Measurements from ENCODE around the gene CDKL4. TPM values are rescaled to one million over a fixed set of nuclear protein-coding genes. Genes with fewer than 3 reads are reported as not detected.

The CDKL4 gene
- total and polyA plus RNA-seq, 2 donors (not counting 1 experiment from before 2014, with no cell fraction given): 0.18 to 3.0 TPM

DNA sequence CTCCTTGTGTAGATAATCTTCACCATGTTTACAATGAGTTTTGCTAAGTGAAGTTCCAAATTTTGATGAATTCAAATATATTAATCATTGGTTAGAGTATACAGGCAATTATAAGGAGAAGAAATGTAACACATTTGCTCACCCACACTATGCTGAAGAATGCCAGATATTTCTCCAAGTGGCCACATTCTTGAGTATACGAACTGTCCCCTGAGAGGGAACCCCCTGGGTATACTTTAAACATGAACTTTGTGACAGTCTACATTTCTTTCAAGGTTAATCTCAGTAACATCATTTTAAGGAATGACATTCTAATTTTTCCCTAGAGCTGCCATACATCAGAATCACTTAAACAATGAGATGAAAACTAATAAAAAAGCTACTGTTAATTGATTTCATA is 39.8 kb upstream of the CDKL4 start:
- Histone ChIP-seq H3K27ac (ENCODE audit: insufficient read depth, low read length) (no peak overlapping the region), H3K4me1 (ENCODE audit: control insufficient read depth, extremely low read depth, insufficient read depth, low read length) (no peaks in the 10 kb centered on the region), H3K36me3 (ENCODE audit: control insufficient read depth, insufficient read depth, low read length) (peaks cover 3% of the 10 kb centered on the region), H3K27me3 (ENCODE audit: control insufficient read depth, insufficient read depth, low read length) (no peaks in the 10 kb centered on the region), H3K79me2 (ENCODE audit: control insufficient read depth, insufficient read depth, low read length) (no peaks in the 10 kb centered on the region), H4K20me1 (ENCODE audit: control insufficient read depth, extremely low read depth, insufficient read depth, low read length) (no peaks in the 10 kb centered on the region), H2AFZ (ENCODE audit: low read length) (no peak overlapping the region), H3K4me3 (replicated peaks in 1 of 4; ENCODE audit: control extremely low read depth in 1 of 4, insufficient read depth in 1 of 4, low read depth in 3 of 4, low read length in 4 of 4) (no peak overlapping the region), H3K9me3 (ENCODE audit: control insufficient read depth, insufficient read depth, low read depth, low read length) (no peaks in the 10 kb centered on the region), H3K9ac (ENCODE audit: insufficient read depth, low read length) (no peak overlapping the region), H3K4me2 (ENCODE audit: extremely low read depth, insufficient read depth, low read length) (no peak overlapping the region)
- TF ChIP-seq EZH2 (IDR thresholded peaks at IDR 0.05; ENCODE audit: low read length, missing control alignments) (no peak), CTCF (conservative IDR thresholded peaks at IDR 0.05 in 1 of 2, IDR thresholded peaks at IDR 0.05 in 1 of 2; ENCODE audit: low read depth in 1 of 2, low read length in 2 of 2) (no peak)
- DNase-seq (ENCODE audit: low read depth in 2 of 2): no peak

GRCh38 chr2:39281391-39281790 is 37.6 kb upstream of the CDKL4 start:
- H3K9me3 ChIP-seq (ENCODE audit: control insufficient read depth, insufficient read depth, low read depth, low read length): no peaks in the 10 kb centered on the region
- H3K9ac ChIP-seq (ENCODE audit: insufficient read depth, low read length): no peak overlapping the region
- no peaks in the 10 kb centered on the region for H4K20me1 ChIP-seq (ENCODE audit: control insufficient read depth, extremely low read depth, insufficient read depth, low read length)
- DNase-seq (ENCODE audit: low read depth in 2 of 2): no peak
- no peaks in the 10 kb centered on the region for H3K79me2 ChIP-seq (ENCODE audit: control insufficient read depth, insufficient read depth, low read length)
- no peak overlapping the region for H3K4me3 ChIP-seq (replicated peaks in 1 of 4; ENCODE audit: control extremely low read depth in 1 of 4, insufficient read depth in 1 of 4, low read depth in 3 of 4, low read length in 4 of 4)
- no peak overlapping the region for H2AFZ ChIP-seq (ENCODE audit: low read length)
- H3K4me1 ChIP-seq (ENCODE audit: control insufficient read depth, extremely low read depth, insufficient read depth, low read length): no peaks in the 10 kb centered on the region
- H3K27me3 ChIP-seq (ENCODE audit: control insufficient read depth, insufficient read depth, low read length): no peaks in the 10 kb centered on the region
- H3K27ac ChIP-seq (ENCODE audit: insufficient read depth, low read length): no peak overlapping the region
- peaks cover 5% of the 10 kb centered on the region for H3K36me3 ChIP-seq (ENCODE audit: control insufficient read depth, insufficient read depth, low read length)
- TF ChIP-seq CTCF (conservative IDR thresholded peaks at IDR 0.05 in 1 of 2, IDR thresholded peaks at IDR 0.05 in 1 of 2; ENCODE audit: low read depth in 1 of 2, low read length in 2 of 2): no peak
- no peak for TF ChIP-seq EZH2 (IDR thresholded peaks at IDR 0.05; ENCODE audit: low read length, missing control alignments)
- H3K4me2 ChIP-seq (ENCODE audit: extremely low read depth, insufficient read depth, low read length): no peak overlapping the region

GRCh38 chr2:39275016-39275415 is 31.2 kb upstream of the CDKL4 start:
- Histone ChIP-seq H3K36me3 (ENCODE audit: control insufficient read depth, insufficient read depth, low read length) (peaks cover 3% of the 10 kb centered on the region), H3K4me2 (ENCODE audit: extremely low read depth, insufficient read depth, low read length) (no peak overlapping the region), H3K27ac (ENCODE audit: insufficient read depth, low read length) (no peak overlapping the region), H3K27me3 (ENCODE audit: control insufficient read depth, insufficient read depth, low read length) (no peaks in the 10 kb centered on the region), H3K79me2 (ENCODE audit: control insufficient read depth, insufficient read depth, low read length) (no peaks in the 10 kb centered on the region), H3K4me3 (replicated peaks in 1 of 4; ENCODE audit: control extremely low read depth in 1 of 4, insufficient read depth in 1 of 4, low read depth in 3 of 4, low read length in 4 of 4) (no peak overlapping the region), H2AFZ (ENCODE audit: low read length) (no peak overlapping the region), H3K9me3 (ENCODE audit: control insufficient read depth, insufficient read depth, low read depth, low read length) (no peaks in the 10 kb centered on the region), H3K4me1 (ENCODE audit: control insufficient read depth, extremely low read depth, insufficient read depth, low read length) (no peaks in the 10 kb centered on the region), H4K20me1 (ENCODE audit: control insufficient read depth, extremely low read depth, insufficient read depth, low read length) (no peaks in the 10 kb centered on the region), H3K9ac (ENCODE audit: insufficient read depth, low read length) (no peak overlapping the region)
- TF ChIP-seq EZH2 (IDR thresholded peaks at IDR 0.05; ENCODE audit: low read length, missing control alignments): no peak
- TF ChIP-seq CTCF (conservative IDR thresholded peaks at IDR 0.05 in 1 of 2, IDR thresholded peaks at IDR 0.05 in 1 of 2; ENCODE audit: low read depth in 1 of 2, low read length in 2 of 2): no peak
- peak in 1 of 2 donors; percentile 11 for DNase-seq (ENCODE audit: low read depth in 2 of 2)
